ENCODE measurements around the gene LBHD1. TPM values are rescaled to one million over a fixed set of nuclear protein-coding genes. Genes with fewer than 3 reads are reported as not detected.

LBHD1 gene
- total and polyA plus RNA-seq, 7 donors = 2.0 to 12.9 (median 3.9) TPM

DNA sequence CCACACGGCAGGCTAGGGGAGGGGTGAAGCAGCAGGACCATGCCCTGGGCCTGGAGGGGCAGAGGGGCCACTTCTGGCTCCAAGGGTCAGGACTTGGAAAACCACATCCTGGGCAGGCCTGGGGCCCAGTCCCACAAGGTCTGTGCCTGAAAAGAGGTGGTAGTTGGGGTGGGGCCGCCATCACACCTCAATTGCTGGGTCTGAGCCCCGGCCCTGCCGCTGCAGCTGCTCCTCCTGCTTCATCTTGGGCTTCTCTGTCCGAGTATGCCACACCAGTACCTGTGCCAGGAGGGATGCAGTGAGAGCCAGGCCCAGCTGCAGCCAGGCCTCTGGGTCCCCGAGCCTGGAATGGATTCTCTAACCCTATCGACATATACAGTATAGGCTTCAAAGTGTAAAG is 56.5 kb downstream of the LBHD1 start:
- intact Hi-C loops (cut with DNase I) = no loop called here
- H3K27me3 ChIP-seq = no peaks in the 10 kb centered on the region
- DNase-seq = no peak
- no peaks in the 10 kb centered on the region for H3K9me3 ChIP-seq
- TF ChIP-seq POLR2AphosphoS5 (IDR thresholded peaks at IDR 0.05) (no peak), EP300 (IDR thresholded peaks at IDR 0.05) (no peak), CTCF (IDR thresholded peaks at IDR 0.05) (no peak), POLR2A (IDR thresholded peaks at IDR 0.05) (no peak)
- no peak overlapping the region for H3K4me3 ChIP-seq
- peaks cover 0 to 34% (median 29%) of the 10 kb centered on the region in 4 donors for H3K4me1 ChIP-seq
- WGBS, 2 donors = 90 to 92% methylated on average over 7 of the region's 7 CpGs
- H3K36me3 ChIP-seq = peaks cover 0 to 43% (median 4%) of the 10 kb centered on the region in 4 donors
- H3K27ac ChIP-seq = no peak overlapping the region

- WGBS, 2 donors = 67 to 78% methylated on average over 8 of the region's 8 CpGs
- Histone ChIP-seq H3K4me3 (no peak overlapping the region), H3K4me1 (peaks cover 0 to 30% (median 24%) of the 10 kb centered on the region in 4 donors), H3K9me3 (no peaks in the 10 kb centered on the region), H3K36me3 (peaks cover 0 to 55% (median 4%) of the 10 kb centered on the region in 4 donors), H3K27me3 (no peaks in the 10 kb centered on the region), H3K27ac (peak overlapping the region in 3 of 4 donors; percentile 88 to 100 (median 96))
- no peak for TF ChIP-seq EP300 (IDR thresholded peaks at IDR 0.05)
- no peak for TF ChIP-seq CTCF (IDR thresholded peaks at IDR 0.05)
- TF ChIP-seq POLR2AphosphoS5 (IDR thresholded peaks at IDR 0.05) = no peak
- no peak for TF ChIP-seq POLR2A (IDR thresholded peaks at IDR 0.05)
- DNase-seq = no peak
- intact Hi-C loops (cut with DNase I) = loop anchor here (5.0 kb wide), 2 partner anchors 53 to 93 kb away; partner anchors contain the start of genes BSCL2, C11orf98, CSKMT and GNG3
These were observed 57.8 kb downstream of the LBHD1 start for GRCh38 chr11:62614275-62614674.

- H3K27me3 ChIP-seq = no peaks in the 10 kb centered on the region
- intact Hi-C loops (cut with DNase I) = loop anchor here (2.0 to 5.0 kb wide), 3 partner anchors 19 to 94 kb away; partner anchors contain the start of genes BSCL2, C11orf98, CSKMT and GNG3
- H3K36me3 ChIP-seq = peaks cover 0 to 58% (median 4%) of the 10 kb centered on the region in 4 donors
- 36 to 65% methylated on average over 15 of the region's 15 CpGs for WGBS, 2 donors
- TF ChIP-seq EP300 (IDR thresholded peaks at IDR 0.05) = no peak
- TF ChIP-seq CTCF (IDR thresholded peaks at IDR 0.05) = no peak
- peak in 1 of 4 donors; percentile 3 for TF ChIP-seq POLR2AphosphoS5 (IDR thresholded peaks at IDR 0.05)
- H3K4me3 ChIP-seq = peak overlapping the region; percentile 53 to 82 (median 62)
- H3K9me3 ChIP-seq = no peaks in the 10 kb centered on the region
- peak; percentile 87 for DNase-seq
- peaks cover 0 to 30% (median 24%) of the 10 kb centered on the region in 4 donors for H3K4me1 ChIP-seq
- H3K27ac ChIP-seq = peak overlapping the region; percentile 88 to 100 (median 96)
These were observed 58.7 kb downstream of the LBHD1 start for GRCh38 chr11:62613291-62613778.

Small RNA genes within 50 kb of the gene (small RNA-seq; reads per million reads assigned to genes)
- 0 reads per million in 3 donors for gene SNORA57

Other genes with a start within 250 kb of the LBHD1 start
- 1,000 to 10,000 TPM in 2 of 4 donors, 100 to 1,000 TPM in 2; 751 to 1,294 (median 1,065) TPM for gene AHNAK, start 125.5 kb downstream of the LBHD1 start, total RNA-seq
- 100 to 1,000 TPM in 1 of 3 donors, 10 to 100 TPM in 2; 82.3 to 141 (median 85.5) TPM for gene AHNAK, start 125.5 kb downstream of the LBHD1 start, polyA plus RNA-seq
- 1,000 to 10,000 TPM; 1,344 to 1,788 (median 1,576) TPM for gene EEF1G, start 98.4 kb downstream of the LBHD1 start, total RNA-seq
- 1,000 to 10,000 TPM; 1,418 to 2,108 (median 1,957) TPM for gene EEF1G, start 98.4 kb downstream of the LBHD1 start, polyA plus RNA-seq
- gene TUT1, start 80.7 kb downstream of the LBHD1 start, total RNA-seq = 1 to 10 TPM; 5.4 to 7.1 (median 6.2) TPM
- gene TUT1, start 80.7 kb downstream of the LBHD1 start, polyA plus RNA-seq = 10 to 100 TPM in 1 of 3 donors, 1 to 10 TPM in 2; 5.3 to 16.8 (median 6.0) TPM
- gene MTA2, start 70.4 kb downstream of the LBHD1 start, total RNA-seq = 10 to 100 TPM; 50.1 to 62.2 (median 58.1) TPM
- 10 to 100 TPM; 28.8 to 86.3 (median 36.1) TPM for gene MTA2, start 70.4 kb downstream of the LBHD1 start, polyA plus RNA-seq
- gene EML3, start 59.5 kb downstream of the LBHD1 start, total RNA-seq = 10 to 100 TPM; 19.6 to 39.5 (median 30.2) TPM
- 10 to 100 TPM; 10.6 to 50.7 (median 16.2) TPM for gene EML3, start 59.5 kb downstream of the LBHD1 start, polyA plus RNA-seq
- 10 to 100 TPM in 2 of 4 donors, 1 to 10 TPM in 2; 5.3 to 13.8 (median 10.1) TPM for gene ROM1, start 59.0 kb downstream of the LBHD1 start, total RNA-seq
- 10 to 100 TPM in 1 of 3 donors, 1 to 10 TPM in 2; 3.0 to 14.2 (median 3.2) TPM for gene ROM1, start 59.0 kb downstream of the LBHD1 start, polyA plus RNA-seq
- 10 to 100 TPM; 11.1 to 26.3 (median 16.8) TPM for gene B3GAT3, start 50.3 kb downstream of the LBHD1 start, total RNA-seq
- gene B3GAT3, start 50.3 kb downstream of the LBHD1 start, polyA plus RNA-seq = 10 to 100 TPM in 2 of 3 donors, 1 to 10 TPM in 1; 9.7 to 47.5 (median 11.4) TPM
- 100 to 1,000 TPM in 1 of 4 donors, 10 to 100 TPM in 3; 67.4 to 111 (median 77.9) TPM for gene GANAB, start 25.7 kb downstream of the LBHD1 start, total RNA-seq
- 100 to 1,000 TPM in 1 of 3 donors, 10 to 100 TPM in 2; 12.6 to 163 (median 37.9) TPM for gene GANAB, start 25.7 kb downstream of the LBHD1 start, polyA plus RNA-seq
- gene INTS5, start 19.0 kb downstream of the LBHD1 start, total RNA-seq = 10 to 100 TPM; 11.2 to 13.2 (median 12.1) TPM
- 10 to 100 TPM in 1 of 3 donors, 1 to 10 TPM in 2; 7.8 to 14.8 (median 8.8) TPM for gene INTS5, start 19.0 kb downstream of the LBHD1 start, polyA plus RNA-seq
- gene C11orf98, start 7.1 kb downstream of the LBHD1 start, total RNA-seq = 10 to 100 TPM; 24.6 to 47.4 (median 26.9) TPM
- 100 to 1,000 TPM; 166 to 183 (median 176) TPM for gene C11orf98, start 7.1 kb downstream of the LBHD1 start, polyA plus RNA-seq
- gene CSKMT, start 7.0 kb downstream of the LBHD1 start, total RNA-seq = 1 to 10 TPM; 2.9 to 6.1 (median 4.0) TPM
- gene CSKMT, start 7.0 kb downstream of the LBHD1 start, polyA plus RNA-seq = 10 to 100 TPM in 1 of 3 donors, 1 to 10 TPM in 2; 1.2 to 19.4 (median 4.9) TPM
- 1 to 10 TPM; 4.9 to 9.7 (median 8.2) TPM for gene UQCC3, start 594 bp downstream of the LBHD1 start, total RNA-seq
- gene UQCC3, start 594 bp downstream of the LBHD1 start, polyA plus RNA-seq = 10 to 100 TPM; 15.8 to 19.8 (median 18.0) TPM
- 100 to 1,000 TPM; 174 to 298 (median 199) TPM for gene UBXN1, start 6.8 kb upstream of the LBHD1 start, total RNA-seq
- gene UBXN1, start 6.8 kb upstream of the LBHD1 start, polyA plus RNA-seq = 100 to 1,000 TPM; 132 to 188 (median 174) TPM
- 10 to 100 TPM; 28.5 to 40.4 (median 32.1) TPM for gene LRRN4CL, start 17.3 kb upstream of the LBHD1 start, total RNA-seq
- gene LRRN4CL, start 17.3 kb upstream of the LBHD1 start, polyA plus RNA-seq = 1 to 10 TPM in 2 of 3 donors, under 1 TPM in 1; 0.23 to 3.1 (median 3.0) TPM
- gene BSCL2, start 35.2 kb upstream of the LBHD1 start, total RNA-seq = 10 to 100 TPM; 35.5 to 69.8 (median 50.2) TPM
- 10 to 100 TPM; 18.0 to 72.3 (median 27.0) TPM for gene BSCL2, start 35.2 kb upstream of the LBHD1 start, polyA plus RNA-seq
- gene GNG3, start 35.4 kb upstream of the LBHD1 start, total RNA-seq = 1 to 10 TPM in 3 of 4 donors, not detected in 1; 1.4 to 5.0 (median 2.8) TPM
- gene GNG3, start 35.4 kb upstream of the LBHD1 start, polyA plus RNA-seq = 1 to 10 TPM in 2 of 3 donors, not detected in 1; 1.2 to 2.7 TPM
- gene HNRNPUL2, start 55.2 kb upstream of the LBHD1 start, total RNA-seq = 10 to 100 TPM; 22.9 to 30.7 (median 25.3) TPM
- gene HNRNPUL2, start 55.2 kb upstream of the LBHD1 start, polyA plus RNA-seq = 10 to 100 TPM; 36.6 to 54.3 (median 37.5) TPM
- gene TTC9C, start 56.2 kb upstream of the LBHD1 start, total RNA-seq = 10 to 100 TPM; 21.9 to 39.9 (median 24.2) TPM
- 10 to 100 TPM; 27.6 to 30.4 (median 27.7) TPM for gene TTC9C, start 56.2 kb upstream of the LBHD1 start, polyA plus RNA-seq
- 10 to 100 TPM in 1 of 4 donors, 1 to 10 TPM in 3; 6.6 to 12.1 (median 7.7) TPM for gene ZBTB3, start 81.9 kb upstream of the LBHD1 start, total RNA-seq
- gene ZBTB3, start 81.9 kb upstream of the LBHD1 start, polyA plus RNA-seq = 1 to 10 TPM; 1.2 to 5.0 (median 1.8) TPM
- gene POLR2G, start 89.3 kb upstream of the LBHD1 start, total RNA-seq = 10 to 100 TPM; 42.7 to 59.5 (median 53.6) TPM
- 100 to 1,000 TPM in 1 of 3 donors, 10 to 100 TPM in 2; 73.5 to 111 (median 95.5) TPM for gene POLR2G, start 89.3 kb upstream of the LBHD1 start, polyA plus RNA-seq
- gene TAF6L, start 99.1 kb upstream of the LBHD1 start, total RNA-seq = 10 to 100 TPM; 13.2 to 20.1 (median 16.7) TPM
- 10 to 100 TPM in 1 of 3 donors, 1 to 10 TPM in 2; 3.0 to 20.7 (median 9.0) TPM for gene TAF6L, start 99.1 kb upstream of the LBHD1 start, polyA plus RNA-seq
- gene TMEM179B, start 115.1 kb upstream of the LBHD1 start, total RNA-seq = 10 to 100 TPM; 38.2 to 49.6 (median 43.0) TPM
- 10 to 100 TPM; 27.0 to 63.9 (median 38.4) TPM for gene TMEM179B, start 115.1 kb upstream of the LBHD1 start, polyA plus RNA-seq
- gene TMEM223, start 119.7 kb upstream of the LBHD1 start, total RNA-seq = 10 to 100 TPM; 16.0 to 27.1 (median 24.1) TPM
- 10 to 100 TPM in 2 of 3 donors, 1 to 10 TPM in 1; 9.0 to 30.9 (median 15.5) TPM for gene TMEM223, start 119.7 kb upstream of the LBHD1 start, polyA plus RNA-seq
- gene NXF1, start 133.2 kb upstream of the LBHD1 start, total RNA-seq = 10 to 100 TPM; 33.2 to 68.1 (median 43.0) TPM
- 10 to 100 TPM; 20.3 to 63.3 (median 22.8) TPM for gene NXF1, start 133.2 kb upstream of the LBHD1 start, polyA plus RNA-seq
- gene STX5, start 159.8 kb upstream of the LBHD1 start, total RNA-seq = 10 to 100 TPM; 27.1 to 37.8 (median 31.2) TPM
- gene STX5, start 159.8 kb upstream of the LBHD1 start, polyA plus RNA-seq = 10 to 100 TPM; 27.8 to 31.2 (median 28.9) TPM
- 1 to 10 TPM in 1 of 4 donors, not detected in 3; 2.1 TPM for gene TEX54, start 160.6 kb upstream of the LBHD1 start, total RNA-seq
- not detected for gene TEX54, start 160.6 kb upstream of the LBHD1 start, polyA plus RNA-seq
- gene WDR74, start 167.3 kb upstream of the LBHD1 start, total RNA-seq = 10 to 100 TPM; 22.8 to 39.7 (median 34.7) TPM
- 10 to 100 TPM; 11.6 to 47.6 (median 24.0) TPM for gene WDR74, start 167.3 kb upstream of the LBHD1 start, polyA plus RNA-seq
- gene SLC3A2, start 208.6 kb upstream of the LBHD1 start, total RNA-seq = 10 to 100 TPM; 44.0 to 70.4 (median 50.4) TPM
- gene SLC3A2, start 208.6 kb upstream of the LBHD1 start, polyA plus RNA-seq = 100 to 1,000 TPM in 1 of 3 donors, 10 to 100 TPM in 2; 16.8 to 128 (median 39.1) TPM
- under 1 TPM; 0.16 to 0.55 (median 0.38) TPM for gene CHRM1, start 249.1 kb upstream of the LBHD1 start, total RNA-seq
- gene CHRM1, start 249.1 kb upstream of the LBHD1 start, polyA plus RNA-seq = under 1 TPM in 1 of 3 donors, not detected in 2; 0.60 TPM

All from sigmoid colon (tissue), 7 donors.